GM21367 (cell line): ENCODE measurements around the gene RTN4RL1.

Experiments
- ATAC-seq: cut with Tn5 transposase; IDR thresholded peaks from one replicate; pipeline ENCODE4 v1.9.1; 2021; ENCODE audit not compliant: unreplicated experiment

RTN4RL1 gene, protein sequence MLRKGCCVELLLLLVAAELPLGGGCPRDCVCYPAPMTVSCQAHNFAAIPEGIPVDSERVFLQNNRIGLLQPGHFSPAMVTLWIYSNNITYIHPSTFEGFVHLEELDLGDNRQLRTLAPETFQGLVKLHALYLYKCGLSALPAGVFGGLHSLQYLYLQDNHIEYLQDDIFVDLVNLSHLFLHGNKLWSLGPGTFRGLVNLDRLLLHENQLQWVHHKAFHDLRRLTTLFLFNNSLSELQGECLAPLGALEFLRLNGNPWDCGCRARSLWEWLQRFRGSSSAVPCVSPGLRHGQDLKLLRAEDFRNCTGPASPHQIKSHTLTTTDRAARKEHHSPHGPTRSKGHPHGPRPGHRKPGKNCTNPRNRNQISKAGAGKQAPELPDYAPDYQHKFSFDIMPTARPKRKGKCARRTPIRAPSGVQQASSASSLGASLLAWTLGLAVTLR

DNA sequence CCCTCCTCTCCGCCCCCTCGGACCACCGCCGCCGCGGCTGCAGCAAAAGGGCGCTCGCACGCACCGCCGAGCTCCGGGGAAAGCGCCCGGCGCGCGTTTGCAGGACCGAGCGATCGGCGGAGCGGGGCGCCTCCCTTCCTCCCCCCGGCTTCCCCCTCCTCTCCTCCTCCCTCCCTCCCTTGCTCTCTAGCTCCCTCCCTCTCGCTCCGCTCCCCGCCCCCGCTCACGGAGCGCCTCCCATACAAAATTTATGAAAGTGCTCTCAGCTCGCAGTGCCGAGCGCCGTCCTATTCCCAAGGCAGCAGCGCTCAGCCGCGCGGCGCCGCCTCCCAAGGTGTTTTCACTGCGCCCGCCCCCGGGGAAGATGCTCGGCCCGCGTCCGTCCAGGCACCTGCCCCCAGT lies at the start of gene RTN4RL1:
TSS of gene RTN4RL1 (minus strand) at position 115 of the 402 bp plus-strand sequence. CDS start 469 bp downstream, outside the sequence.
- no peak for ATAC-seq

DNA sequence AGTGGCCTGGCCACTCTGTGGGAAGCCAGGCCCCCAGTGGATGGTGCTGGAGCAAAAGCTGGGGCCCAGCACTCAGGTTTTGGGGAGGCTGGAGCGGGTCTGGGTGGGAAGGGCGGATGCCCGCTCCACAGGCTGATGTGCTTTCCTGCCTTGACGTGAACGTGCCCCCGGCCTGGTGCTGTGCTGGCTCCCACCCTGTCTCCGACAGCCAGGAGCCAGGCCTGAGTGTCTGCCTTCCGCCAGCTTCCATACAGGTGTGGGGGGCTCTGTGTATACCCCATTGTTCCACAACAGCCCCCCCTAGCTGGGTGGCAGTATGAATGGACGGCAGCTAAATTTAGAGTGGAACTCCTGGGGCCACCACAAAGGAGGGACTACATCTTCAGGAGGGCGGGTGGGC lies 49.8 kb upstream of the RTN4RL1 start:
- no peak for ATAC-seq

DNA sequence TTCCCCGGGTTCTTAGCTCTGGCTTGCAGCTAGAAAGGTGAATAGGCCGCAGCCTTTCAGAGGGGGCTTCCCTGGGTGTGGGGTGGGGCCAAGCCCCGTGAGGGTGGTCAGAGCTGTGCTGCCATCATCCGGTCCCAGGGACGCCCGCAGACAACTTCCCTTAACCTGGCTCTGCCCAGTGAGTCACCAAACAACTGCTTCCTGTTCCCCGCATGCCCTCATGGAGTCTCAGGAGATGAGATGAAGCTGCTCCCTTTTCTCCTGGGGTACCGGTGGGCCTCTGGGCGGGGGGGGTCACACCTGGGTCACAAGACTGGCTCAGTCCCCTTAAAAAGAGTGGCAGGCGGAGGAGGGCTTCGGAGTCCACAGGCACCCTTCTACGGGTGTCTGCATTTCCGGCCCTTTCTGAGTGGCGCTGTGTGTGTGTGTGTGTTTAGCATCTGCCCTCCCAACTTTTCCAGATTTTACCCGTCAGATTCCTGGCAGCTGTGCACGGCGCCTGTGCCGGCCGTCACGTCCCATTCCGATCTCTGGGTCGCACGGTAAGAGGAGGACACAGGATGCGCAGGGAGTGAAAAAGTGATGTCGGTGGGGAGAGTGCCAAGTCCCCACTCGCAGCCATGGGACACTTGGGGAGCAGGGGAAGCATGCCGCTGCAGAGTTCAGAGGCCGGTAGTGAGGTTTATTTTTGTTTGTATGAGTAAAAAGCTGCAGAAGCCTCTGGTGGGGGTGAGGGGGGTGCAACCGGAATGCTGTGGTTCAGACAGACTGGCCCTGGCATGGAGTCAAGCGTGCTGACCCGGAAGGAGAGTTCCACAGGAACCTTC lies 46.5 kb upstream of the RTN4RL1 start:
- no peak for ATAC-seq

DNA sequence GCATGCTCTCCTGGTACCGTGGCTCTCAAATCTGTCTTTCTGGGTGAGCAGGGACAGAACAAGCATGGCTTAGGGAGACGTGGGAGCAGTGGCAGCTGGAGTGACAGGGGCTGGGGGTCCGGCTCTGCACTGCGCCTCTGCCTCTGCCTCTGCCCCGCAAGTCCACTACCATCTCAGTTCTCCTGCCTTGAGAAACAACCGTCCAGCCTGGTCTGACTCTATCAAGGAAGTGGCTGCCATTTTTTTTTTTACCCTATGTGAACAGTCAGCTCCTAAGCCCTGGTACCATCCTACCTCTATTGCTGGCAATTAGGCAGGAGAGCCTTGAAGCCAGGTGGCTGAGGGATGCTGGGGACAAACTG lies 45.9 kb upstream of the RTN4RL1 start:
- no peak for ATAC-seq

DNA sequence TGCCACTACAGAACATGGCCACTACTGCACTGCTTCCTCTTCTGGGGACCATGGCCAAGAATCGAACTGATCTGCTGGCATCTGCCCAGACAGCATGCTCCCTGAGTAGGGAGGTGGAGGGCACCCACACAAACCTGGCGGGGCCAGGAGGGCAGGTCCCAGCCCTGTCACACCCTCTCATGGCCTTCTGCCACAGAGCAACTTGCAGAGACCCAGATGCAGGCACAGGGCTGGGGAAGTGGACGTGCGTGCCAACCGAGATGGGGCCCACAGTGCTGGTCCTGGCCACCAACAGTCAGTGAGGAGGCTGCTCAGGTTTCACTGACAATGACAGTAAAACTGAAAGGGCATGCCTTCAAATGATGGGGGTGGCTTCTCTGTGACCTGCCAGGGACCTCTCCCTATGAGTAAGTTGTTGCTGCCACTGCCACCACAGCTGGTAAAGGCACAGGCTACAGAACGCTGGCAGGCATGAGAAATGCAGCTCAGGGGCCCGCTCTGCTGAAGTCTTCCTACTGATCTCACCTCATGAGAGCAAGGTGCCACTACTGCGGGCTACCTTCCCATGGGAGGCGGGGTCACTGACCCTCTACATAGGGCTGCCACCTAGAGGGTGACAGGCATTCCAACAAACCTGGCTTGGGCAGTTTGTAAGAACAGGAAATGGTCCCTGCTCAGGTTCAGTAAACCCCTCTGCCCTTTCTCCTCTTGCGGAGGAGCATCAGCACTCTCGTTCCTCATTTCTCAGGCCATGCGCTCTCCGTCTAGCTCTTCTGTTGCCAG lies 45.3 kb upstream of the RTN4RL1 start:
- peak; percentile 67 for ATAC-seq

DNA sequence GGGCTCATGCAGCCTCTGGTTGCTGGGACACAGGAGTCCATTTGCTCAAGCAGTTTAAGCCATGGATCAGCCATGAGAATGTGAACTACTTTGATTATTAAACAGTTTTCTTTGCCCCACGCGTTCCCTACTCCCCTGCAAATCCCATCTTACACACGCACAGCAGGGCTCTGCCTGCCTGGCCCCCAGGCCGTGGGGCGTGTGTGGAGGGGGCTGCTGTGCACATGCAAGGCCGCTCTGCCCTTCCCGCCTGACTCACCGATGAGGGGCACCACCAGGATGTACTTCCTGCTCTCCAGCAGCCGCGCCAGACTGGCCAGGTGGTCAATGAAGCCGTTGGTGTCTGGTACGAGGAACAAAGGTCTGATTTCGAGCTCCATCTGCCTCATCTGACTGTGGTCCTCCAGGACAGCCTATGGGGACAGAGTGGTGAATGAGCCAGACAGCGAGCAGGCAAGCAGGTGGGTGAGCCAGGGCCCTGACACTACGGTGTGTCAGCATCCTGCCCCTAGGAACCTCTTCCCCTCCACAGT lies 43.5 kb upstream of the RTN4RL1 start:
- no peak for ATAC-seq

DNA sequence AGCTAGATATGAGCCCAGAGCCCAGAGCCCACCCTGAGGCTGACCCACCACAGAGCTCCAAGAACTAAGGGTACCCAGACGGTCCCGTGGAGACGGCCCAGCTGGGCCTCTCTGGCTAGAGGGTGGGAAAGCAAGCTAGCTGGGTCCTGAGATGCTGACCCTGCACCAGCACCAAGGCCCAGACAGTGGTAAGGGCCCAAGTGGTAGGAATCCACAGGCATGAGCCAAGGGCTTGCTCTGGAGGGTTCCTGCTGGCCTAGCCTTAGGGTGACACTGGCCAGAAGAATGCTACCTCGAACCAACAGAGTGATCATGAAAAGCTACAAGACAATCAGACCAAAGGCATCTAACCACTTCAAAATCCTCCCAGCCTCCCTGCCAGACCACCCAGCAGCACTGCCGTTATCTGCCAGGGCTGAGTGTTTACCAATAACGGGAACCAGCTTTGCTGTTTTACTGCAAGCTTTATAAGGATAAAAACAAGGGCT lies 42.9 kb upstream of the RTN4RL1 start:
- ATAC-seq: no peak

DNA sequence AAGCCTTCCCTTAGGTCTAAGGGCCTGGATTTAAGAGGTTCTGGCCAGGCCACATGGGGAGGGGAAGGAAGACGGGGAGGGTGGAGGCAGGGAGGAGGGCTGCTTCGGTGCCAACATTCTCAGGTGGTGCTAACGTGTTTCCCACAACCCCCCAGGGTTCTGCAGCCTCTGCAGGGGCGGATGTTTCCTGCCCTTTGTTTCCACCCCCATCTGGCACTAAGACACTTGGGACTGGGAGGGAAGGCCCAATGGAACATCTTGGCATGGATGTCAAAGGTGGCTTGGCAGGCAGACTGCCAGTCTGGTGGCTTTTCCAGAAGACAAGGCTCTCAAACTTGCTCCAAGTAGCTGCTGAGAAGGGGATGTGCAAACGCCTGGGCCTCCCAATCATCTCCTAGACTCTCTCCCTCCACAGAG lies 42.5 kb upstream of the RTN4RL1 start:
- no peak for ATAC-seq

DNA sequence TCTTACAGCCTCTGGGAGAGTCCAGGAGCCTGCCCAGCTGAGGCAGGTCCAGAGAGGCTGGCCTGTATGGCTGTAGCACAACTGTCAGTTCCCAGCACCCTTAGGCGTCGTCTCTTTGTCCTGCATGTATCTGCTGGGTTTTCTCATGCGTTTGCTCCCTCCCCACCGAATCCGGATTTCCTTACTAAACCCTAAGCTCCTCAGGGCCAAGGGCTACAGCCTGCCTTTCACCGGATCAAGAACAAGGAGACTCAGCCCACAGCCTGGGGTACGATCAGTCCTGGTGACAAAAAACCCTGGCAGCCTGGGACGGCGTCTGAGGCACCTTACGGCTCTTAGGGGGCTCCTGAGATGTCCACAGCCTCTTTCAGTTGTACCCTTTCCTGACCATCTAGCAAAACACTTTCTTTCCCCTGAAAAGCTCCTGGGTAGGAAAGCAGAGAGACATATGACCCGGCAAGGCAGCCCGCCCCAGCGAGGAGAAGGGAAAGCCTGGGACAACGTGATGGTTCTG lies 42.0 kb upstream of the RTN4RL1 start:
- no peak for ATAC-seq

DNA sequence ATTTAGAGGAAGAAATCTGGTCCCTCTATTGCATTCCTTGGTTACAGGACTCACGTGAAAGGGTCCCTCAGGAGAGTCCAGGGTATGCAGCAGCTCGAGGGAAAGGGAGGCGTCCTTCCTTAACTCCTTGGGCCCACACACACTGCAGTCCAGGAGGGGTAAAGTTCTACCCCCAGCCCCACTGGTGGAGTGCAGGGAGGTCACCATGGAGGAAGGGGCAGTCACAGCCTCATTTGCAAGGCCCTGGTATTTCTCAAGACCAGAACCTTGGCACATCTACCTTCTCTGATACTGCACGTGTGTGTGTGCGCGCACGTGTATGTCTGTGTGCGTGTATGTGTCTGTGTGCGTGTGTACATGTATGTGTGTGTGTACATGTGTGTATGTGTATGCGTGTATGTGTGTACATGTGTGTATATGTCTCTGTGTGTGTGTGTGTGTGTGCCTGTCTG lies 40.8 kb upstream of the RTN4RL1 start:
- ATAC-seq: no peak

DNA sequence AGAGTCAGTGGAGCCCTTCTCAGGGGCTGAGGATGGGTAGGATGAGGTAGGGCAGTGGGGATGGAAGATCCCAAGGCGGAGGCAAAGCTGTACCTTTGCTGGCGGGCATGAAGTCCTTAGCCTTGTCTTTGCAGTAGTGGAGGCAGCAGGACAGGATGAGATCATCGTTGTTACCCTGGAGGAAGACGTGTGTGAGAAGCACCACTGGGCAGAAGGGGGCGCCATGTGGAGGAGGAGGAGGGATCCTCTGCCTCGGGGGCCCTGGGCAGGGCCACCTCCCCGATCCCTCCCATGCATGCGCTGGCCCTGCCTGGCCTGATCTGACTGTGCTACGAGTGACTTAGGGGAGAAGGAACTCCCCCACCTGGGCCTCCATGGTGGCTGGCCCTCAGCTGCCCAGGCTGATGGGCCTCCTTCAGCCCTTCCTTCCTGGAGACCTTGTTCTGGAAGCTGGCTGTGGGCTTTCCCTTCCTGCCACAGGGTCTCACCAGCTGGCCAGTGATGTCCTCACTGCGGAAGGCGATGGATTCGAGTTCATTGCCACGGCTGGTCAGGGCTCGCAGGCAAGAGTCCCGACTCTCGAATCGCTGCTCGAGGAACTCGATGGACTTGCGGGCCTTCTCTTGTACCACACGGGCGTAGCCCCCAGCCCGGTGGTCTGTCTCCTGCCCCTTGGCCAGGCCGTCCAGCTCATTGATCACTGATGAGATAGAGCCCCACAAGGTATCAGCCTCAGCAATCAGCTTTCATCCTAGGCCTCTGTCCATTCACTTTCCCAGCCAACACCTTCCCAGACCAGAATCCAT lies 40.0 kb upstream of the RTN4RL1 start:
- ATAC-seq: no peak

DNA sequence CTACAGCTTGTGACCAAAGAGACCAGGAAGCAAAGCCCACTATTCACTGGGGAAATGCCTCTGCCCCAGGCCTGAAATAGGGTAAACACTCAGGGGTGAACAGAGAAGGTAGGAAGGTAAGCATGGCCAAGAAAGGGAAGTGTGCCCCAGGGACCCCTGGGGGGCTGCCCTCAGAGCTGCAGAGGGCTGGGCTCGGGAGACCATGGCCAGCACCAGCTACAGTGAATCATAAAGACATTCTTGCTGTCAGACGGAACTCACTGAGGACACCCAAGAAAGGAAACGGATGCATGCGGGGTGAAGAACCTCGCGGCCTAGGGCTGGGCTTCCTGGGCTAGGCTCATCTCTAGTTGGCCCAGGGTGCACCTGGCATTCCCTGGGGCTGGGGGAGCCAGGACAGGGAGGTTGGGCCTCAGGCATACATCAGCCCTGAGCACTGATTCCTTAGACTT lies 39.4 kb upstream of the RTN4RL1 start:
- no peak for ATAC-seq

DNA sequence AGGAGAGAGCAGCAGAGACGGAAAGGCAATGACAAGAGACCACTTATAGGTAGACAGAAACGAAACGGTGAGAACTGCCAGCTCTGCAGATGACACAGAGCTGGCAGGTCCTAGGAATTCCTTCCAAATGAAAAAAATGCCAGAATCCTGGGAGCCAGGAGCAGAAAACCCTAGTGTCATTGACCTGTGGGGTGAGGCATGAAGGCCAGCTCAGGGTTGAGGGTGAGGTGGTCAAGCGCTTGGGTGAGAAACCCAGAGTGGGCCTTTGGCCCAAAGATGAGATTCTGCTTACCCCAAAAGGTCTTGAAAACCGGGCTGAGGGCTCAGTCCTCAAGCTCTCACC lies 39.0 kb upstream of the RTN4RL1 start:
- ATAC-seq: no peak

DNA sequence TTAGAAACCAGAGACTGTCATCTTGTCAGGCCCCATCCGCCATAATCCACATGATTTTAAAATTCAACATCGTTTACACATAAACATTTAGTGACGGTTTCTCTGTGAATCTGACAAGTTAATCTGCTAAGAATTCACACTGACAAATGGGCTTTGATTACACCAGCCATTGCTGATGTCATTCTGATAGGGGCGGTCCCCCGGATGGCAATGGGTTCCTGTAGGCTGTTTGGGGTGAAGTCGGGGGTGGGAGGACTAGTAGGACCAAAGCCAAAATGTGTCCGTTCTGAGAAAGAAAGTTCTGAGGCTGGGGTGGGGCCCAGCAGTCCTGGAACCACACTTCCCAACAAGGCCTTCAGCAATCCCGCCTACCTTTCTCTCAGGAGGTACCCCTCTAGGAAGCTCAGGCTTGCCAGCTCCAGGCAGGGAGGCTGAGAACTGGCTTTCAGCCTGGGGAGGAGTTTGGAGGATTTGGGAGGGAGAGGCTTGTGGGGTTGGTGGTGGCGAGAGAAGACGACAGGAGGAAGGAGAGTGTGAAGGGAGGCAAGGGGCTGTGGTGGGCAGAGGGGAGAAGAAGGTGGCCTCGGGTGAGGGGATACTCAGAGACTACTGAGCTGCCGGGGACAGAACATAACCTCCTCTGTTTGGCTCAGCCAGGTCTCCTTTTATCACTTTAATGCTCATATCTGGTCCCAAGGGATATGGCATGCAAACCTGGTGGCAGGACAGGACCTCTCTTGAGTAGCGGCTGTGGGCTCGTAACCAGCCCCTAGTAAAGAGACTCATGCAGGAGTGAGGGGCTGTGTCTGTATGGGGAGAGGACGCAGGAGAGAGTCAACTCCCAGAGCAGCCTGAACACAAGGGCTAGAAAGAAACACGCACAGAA lies 38.4 kb upstream of the RTN4RL1 start:
- ATAC-seq: no peak

DNA sequence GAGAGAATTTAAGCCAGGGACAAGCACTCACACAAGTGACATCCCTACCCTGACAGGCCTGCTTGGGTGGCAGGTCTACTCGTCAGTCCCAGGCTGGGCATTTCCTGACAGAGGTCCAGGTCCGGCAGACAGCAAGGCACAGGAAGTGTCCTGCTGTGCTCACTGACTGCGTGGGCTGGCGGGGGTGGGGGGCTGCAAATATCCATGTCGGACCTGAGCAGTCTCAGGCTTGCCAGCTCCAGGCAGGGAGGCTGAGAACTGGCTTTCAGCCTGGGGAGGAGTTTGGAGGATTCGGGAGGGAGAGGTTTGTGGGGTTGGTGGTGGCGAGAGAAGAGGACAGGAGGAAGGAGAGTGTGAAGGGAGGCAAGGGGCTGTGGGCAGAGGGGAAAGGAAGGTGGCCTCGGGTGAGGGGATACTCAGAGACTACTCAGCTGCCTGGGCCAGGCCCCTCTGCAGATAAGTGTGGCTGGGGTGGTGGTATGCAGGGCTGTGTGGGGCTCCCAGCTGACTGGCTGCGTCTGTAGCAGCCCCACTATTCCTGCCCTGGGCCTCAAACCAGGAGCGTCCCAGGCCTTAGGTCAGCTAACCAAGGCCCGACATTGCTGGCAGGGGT lies 37.5 kb upstream of the RTN4RL1 start:
- ATAC-seq: no peak

DNA sequence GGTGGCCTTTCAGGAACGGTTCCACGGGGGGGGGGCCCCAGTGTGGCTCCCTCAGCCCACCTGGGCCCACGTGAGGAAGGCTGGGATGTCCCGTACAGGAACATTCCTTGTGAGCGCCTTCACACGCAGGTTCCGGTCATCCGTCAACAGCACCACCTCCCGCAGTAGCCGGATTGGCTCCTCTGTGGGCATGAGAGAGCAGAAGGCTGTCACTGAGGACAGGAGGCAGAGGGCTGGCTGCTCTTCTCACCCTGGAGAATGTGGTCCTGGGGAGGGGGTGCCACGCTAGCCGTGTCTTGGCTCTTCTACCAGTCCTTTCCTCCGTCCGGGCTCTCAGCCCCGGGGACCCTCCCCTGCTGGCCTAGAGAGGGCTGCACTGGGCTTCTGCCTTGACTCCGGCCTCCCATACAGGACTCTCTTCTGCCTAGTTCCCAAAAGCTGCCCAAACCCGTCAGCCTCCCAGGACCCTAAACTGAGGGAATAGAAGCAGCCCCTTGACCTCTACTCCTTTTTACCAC lies 36.4 kb upstream of the RTN4RL1 start:
- ATAC-seq: no peak

DNA sequence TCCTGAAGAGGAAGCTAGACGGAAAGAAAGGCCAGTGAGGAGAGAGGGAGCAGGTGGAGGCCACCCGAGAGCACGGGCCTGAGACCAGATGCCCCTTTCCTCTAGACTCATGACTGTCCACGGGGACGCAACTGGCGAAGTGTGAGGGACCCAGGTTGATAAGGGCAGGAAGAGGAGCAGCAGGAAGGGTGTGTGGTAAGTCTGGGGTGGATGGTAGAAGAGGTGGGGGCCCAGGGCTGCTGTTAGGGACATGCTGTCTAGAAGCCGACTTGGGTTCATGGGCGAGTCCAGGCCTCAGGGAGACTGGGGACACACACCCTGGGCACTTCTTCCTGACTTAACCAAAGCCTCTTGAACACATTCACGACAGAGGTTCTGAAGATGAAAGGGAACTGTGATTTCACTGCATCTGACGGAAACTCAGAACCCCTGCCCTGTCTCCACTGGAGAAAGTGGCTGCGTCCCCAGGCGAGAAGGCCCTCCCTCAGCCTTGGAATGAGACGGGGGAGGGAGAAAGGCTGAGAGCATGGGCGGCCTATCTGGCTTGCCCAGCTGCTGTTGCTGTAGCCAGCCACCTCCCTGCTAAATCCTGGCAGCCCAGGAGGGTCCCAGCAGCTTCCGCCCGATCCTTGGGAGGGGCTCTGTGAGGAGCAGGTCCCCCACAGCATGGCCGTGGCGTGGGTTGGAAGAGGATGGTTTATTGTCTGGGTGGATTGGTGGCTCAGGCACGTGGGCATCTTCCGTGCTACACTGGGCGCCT lies 35.7 kb upstream of the RTN4RL1 start:
- no peak for ATAC-seq

DNA sequence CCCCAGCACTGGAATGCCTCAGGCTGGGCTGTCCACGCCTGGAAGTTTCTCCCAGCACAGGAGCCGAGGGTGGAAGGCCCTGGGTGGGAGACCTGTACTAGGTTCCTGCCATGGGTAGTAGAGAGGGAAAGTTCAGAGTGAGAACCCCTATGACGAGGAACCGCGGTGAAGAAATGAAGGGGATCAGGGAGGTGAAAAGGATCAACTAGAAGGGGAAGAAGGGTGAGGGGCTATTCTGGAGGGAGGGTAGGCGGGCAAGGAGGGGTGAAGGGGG lies 35.2 kb upstream of the RTN4RL1 start:
- no peak for ATAC-seq
